Esophagus muscularis mucosa (tissue), 3 donors: ENCODE measurements around the gene GAP43.

Source experiments
- CTCF ChIP-seq, 3 experiments: fragments of 200-600 bp in 2 of 3; fragments of 450-650 bp in 1 of 3; sonication (generic) in 2 of 3; IDR thresholded peaks; one replicate each; pipeline ENCODE4 v1.5.1; 2017 to 2019; ENCODE audit warnings: antibody characterized with exemption in 3 of 3, mild to moderate bottlenecking in 2 of 3, moderate library complexity in 1 of 3
- POLR2A ChIP-seq: fragments of 450-650 bp; IDR thresholded peaks from one replicate; pipeline ENCODE4 v1.6.1; 2017; ENCODE audit warnings: antibody characterized with exemption, moderate library complexity, mild to moderate bottlenecking, low read depth

- TF ChIP-seq CTCF (IDR thresholded peaks at IDR 0.05) (no peak), POLR2A (no peak)
Observed at GRCh38 chr3:115766587-115767482, 143.5 kb downstream of the GAP43 start.
